ENCODE measurements around the gene PIEZO2.

Gene PIEZO2

GRCh38 chr18:11066038-11066437 is 83.3 kb downstream of the PIEZO2 start:
- H3K27me3 Mint-ChIP-seq (ENCODE audit: low read depth, poor library complexity) = peaks cover 7% of the 10 kb centered on the region

GRCh38 chr18:11064727-11065460 is 84.5 kb downstream of the PIEZO2 start:
- peaks cover 17% of the 10 kb centered on the region for H3K9me3 Mint-ChIP-seq

More at GRCh38 chr18:11066038-11066437, 83.3 kb downstream of the PIEZO2 start:
- Mint-ChIP-seq H3K4me1 (no peaks in the 10 kb centered on the region), H3K9me3 (peaks cover 11% of the 10 kb centered on the region), H3K4me3 (no peak overlapping the region), H3K27ac (no peak overlapping the region), H3K36me3 (ENCODE audit: low read depth) (no peaks in the 10 kb centered on the region)
- no peak for TF ChIP-seq CTCF (IDR thresholded peaks at IDR 0.05)
- DNase-seq = no peak

GRCh38 chr18:11064106-11064505 is 85.3 kb downstream of the PIEZO2 start:
- H3K36me3 Mint-ChIP-seq (ENCODE audit: low read depth) = no peaks in the 10 kb centered on the region
- H3K4me3 Mint-ChIP-seq = no peak overlapping the region
- H3K27me3 Mint-ChIP-seq (ENCODE audit: low read depth, poor library complexity) = peaks cover 3% of the 10 kb centered on the region
- no peak for TF ChIP-seq CTCF (IDR thresholded peaks at IDR 0.05)
- no peaks in the 10 kb centered on the region for H3K4me1 Mint-ChIP-seq
- H3K27ac Mint-ChIP-seq = no peak overlapping the region
- no peak for DNase-seq
- peaks cover 22% of the 10 kb centered on the region for H3K9me3 Mint-ChIP-seq

More at GRCh38 chr18:11064727-11065460, 84.5 kb downstream of the PIEZO2 start:
- Mint-ChIP-seq H3K4me1 (no peaks in the 10 kb centered on the region), H3K36me3 (ENCODE audit: low read depth) (no peaks in the 10 kb centered on the region), H3K27ac (no peak overlapping the region), H3K4me3 (no peak overlapping the region), H3K27me3 (ENCODE audit: low read depth, poor library complexity) (peaks cover 3% of the 10 kb centered on the region)
- no peak for TF ChIP-seq CTCF (IDR thresholded peaks at IDR 0.05)
- no peak for DNase-seq

- Mint-ChIP-seq H3K9me3 (peaks cover 21% of the 10 kb centered on the region), H3K4me3 (no peak overlapping the region), H3K27ac (peak overlapping the region; percentile 42), H3K4me1 (peaks cover 8% of the 10 kb centered on the region), H3K36me3 (ENCODE audit: low read depth) (no peaks in the 10 kb centered on the region), H3K27me3 (ENCODE audit: low read depth, poor library complexity) (peaks cover 6% of the 10 kb centered on the region)
- no peak for DNase-seq
- no peak for TF ChIP-seq CTCF (IDR thresholded peaks at IDR 0.05)
Measured at GRCh38 chr18:11055721-11056120, 93.6 kb downstream of the PIEZO2 start.

GRCh38 chr18:11054497-11054896 is 94.9 kb downstream of the PIEZO2 start:
- Mint-ChIP-seq H3K4me3 (no peak overlapping the region), H3K27ac (peak overlapping the region; percentile 28), H3K36me3 (ENCODE audit: low read depth) (peaks cover 3% of the 10 kb centered on the region), H3K9me3 (peaks cover 14% of the 10 kb centered on the region), H3K4me1 (peaks cover 8% of the 10 kb centered on the region), H3K27me3 (ENCODE audit: low read depth, poor library complexity) (peaks cover 6% of the 10 kb centered on the region)
- TF ChIP-seq CTCF (IDR thresholded peaks at IDR 0.05) = no peak
- no peak for DNase-seq

- peaks cover 10% of the 10 kb centered on the region for H3K9me3 Mint-ChIP-seq
- H3K4me1 Mint-ChIP-seq = peaks cover 8% of the 10 kb centered on the region
Measured at GRCh38 chr18:11053293-11053692, 96.1 kb downstream of the PIEZO2 start.

More at GRCh38 chr18:11053293-11053692, 96.1 kb downstream of the PIEZO2 start:
- DNase-seq = no peak
- Mint-ChIP-seq H3K27ac (no peak overlapping the region), H3K36me3 (ENCODE audit: low read depth) (peaks cover 4% of the 10 kb centered on the region), H3K4me3 (no peak overlapping the region), H3K27me3 (ENCODE audit: low read depth, poor library complexity) (peaks cover under 1% of the 10 kb centered on the region)
- TF ChIP-seq CTCF (IDR thresholded peaks at IDR 0.05) = no peak

Measured in nephron progenitor cell (in vitro differentiated cells).